C4-2B (cell line): ENCODE results near the gene CIAPIN1.
"Not testable (repeated sequence)": the region's sequence is repeated elsewhere in the genome, so short reads cannot be mapped to it uniquely, and the experiment has no call there.

Source experiments
- H3K27ac ChIP-seq: fragments of 450-650 bp; 2 replicates; pipeline ENCODE4 v1.5.1; 2017
- CTCF ChIP-seq: fragments of 450-650 bp; conservative IDR thresholded peaks from 2 replicates; pipeline ENCODE4 v1.5.1; 2017; ENCODE audit warnings: mild to moderate bottlenecking
- ZFX ChIP-seq: fragments of 450-650 bp; IDR thresholded peaks from 2 replicates; pipeline ENCODE4 v1.6.1; 2017

The CIAPIN1 gene

GRCh38 chr16:57403965-57404817, 43.0 kb downstream of the CIAPIN1 start, which contains the start of gene CCL17:
CCL17 (plus strand) TSS chr16:57404767; CDS start chr16:57413933, 9,166 bp downstream.
- H3K27ac ChIP-seq, result no peak within 1 kb of the TSS
- TF ChIP-seq CTCF, result no peak
- TF ChIP-seq ZFX, result no peak

- TF ChIP-seq ZFX, result no peak
- TF ChIP-seq CTCF, result no peak
- H3K27ac ChIP-seq, result no peak overlapping the region
Measured at GRCh38 chr16:57401943-57402640, 45.1 kb downstream of the CIAPIN1 start.

- H3K27ac ChIP-seq, result not testable (repeated sequence)
Measured at GRCh38 chr16:57397493-57397892, 49.7 kb downstream of the CIAPIN1 start.

GRCh38 chr16:57396786-57397185, 50.4 kb downstream of the CIAPIN1 start:
- H3K27ac ChIP-seq, result no peak overlapping the region
- no peak for TF ChIP-seq ZFX
- TF ChIP-seq CTCF, result no peak

- TF ChIP-seq ZFX (no peak), CTCF (no peak)
Measured at GRCh38 chr16:57395026-57395425, 52.2 kb downstream of the CIAPIN1 start.

GRCh38 chr16:57394444-57394843, 52.7 kb downstream of the CIAPIN1 start:
- TF ChIP-seq CTCF (no peak), ZFX (no peak)
- peak overlapping the region; percentile 52 for H3K27ac ChIP-seq

More at GRCh38 chr16:57395026-57395425, 52.2 kb downstream of the CIAPIN1 start:
- H3K27ac ChIP-seq, result no peak overlapping the region

GRCh38 chr16:57392694-57393093, 54.5 kb downstream of the CIAPIN1 start:
- TF ChIP-seq ZFX (no peak), CTCF (no peak)
- peak overlapping the region; percentile 52 for H3K27ac ChIP-seq
